Stimulated activated CD8-positive, alpha-beta memory T cell treated with anti-CD3 and anti-CD28 coated beads, Interleukin-4, amount 100 ng/mL, for 4 hours (primary cell): Measurements from ENCODE around the gene ASTN1.

Experiments
- DNase-seq, 2 donors: peaks; one replicate each; pipeline ENCODE4 v3.0.0-alpha.2; 2020; ENCODE audit warnings: low read depth in 2 of 2, low spot score in 1 of 2

Gene ASTN1

DNA sequence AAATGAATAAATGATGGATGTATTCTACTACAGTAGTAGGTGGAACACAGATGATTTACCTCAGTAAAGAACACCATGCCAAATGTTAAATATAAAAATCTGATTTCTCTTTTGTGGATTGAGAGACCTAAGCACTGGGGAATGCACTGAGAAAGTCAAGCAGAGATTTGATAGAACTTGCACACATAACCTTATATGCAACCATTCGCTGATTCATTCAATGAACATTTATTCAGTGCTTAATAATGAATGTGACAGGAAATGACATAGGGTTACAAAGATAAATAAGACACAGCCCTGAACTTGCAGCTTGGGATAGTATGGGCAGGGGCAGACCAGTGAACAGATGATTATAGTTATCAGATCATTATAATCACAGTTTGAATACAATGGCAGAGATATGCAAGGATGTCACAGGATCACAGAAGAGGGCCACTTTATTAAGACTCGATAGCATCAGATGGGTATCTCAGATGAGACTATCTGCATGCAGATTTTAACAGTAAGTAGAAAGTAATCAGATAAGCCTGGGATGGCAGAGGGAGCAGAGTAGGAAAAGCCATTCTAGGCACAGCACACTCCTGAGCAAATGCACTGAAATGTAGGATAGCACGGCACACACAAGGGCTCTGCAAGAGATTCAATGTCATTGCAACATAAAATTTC, 169.4 kb downstream of the ASTN1 start:
- no peak for DNase-seq

GRCh38 chr1:176993587-176993986, 170.9 kb downstream of the ASTN1 start:
- DNase-seq: no peak

DNA sequence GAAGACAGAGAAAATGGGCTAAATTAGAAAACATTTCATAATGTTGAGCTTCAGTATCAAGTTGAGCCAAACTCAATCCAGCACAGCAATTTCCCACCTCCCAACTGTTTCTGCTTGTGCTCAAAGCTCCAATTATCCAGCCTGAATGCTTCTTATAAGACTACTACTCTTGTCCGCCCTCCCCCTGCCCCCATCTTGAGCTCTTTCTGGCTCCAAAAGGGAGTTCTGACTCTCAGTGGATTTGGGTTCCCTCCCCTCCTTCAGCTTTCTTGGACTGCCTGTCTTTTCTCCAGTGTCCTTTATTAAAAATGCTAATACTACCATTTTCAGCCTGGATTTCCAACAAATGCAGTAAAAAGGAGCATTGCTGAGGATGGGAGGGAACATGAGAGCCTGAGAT, 174.8 kb downstream of the ASTN1 start:
- no peak for DNase-seq

DNA sequence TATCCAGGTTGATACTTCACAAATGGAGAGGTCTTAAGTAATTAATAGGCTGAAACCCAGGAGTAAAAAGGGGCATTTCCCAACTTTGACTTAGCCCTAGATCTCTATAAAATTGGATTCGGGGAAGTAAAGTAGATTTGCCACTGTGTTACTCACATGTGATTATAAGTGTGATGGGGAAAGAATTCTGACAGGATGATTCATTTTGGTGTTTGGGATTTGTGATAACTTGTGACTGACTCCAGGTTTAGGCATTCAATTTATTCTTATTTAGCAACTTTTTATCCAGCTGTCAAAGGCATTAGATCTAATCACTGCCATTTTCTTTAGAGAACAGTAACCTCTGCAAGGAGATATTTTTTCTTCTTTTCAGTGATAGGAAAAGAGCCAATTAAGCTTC, 175.5 kb downstream of the ASTN1 start:
- DNase-seq: no peak

DNA sequence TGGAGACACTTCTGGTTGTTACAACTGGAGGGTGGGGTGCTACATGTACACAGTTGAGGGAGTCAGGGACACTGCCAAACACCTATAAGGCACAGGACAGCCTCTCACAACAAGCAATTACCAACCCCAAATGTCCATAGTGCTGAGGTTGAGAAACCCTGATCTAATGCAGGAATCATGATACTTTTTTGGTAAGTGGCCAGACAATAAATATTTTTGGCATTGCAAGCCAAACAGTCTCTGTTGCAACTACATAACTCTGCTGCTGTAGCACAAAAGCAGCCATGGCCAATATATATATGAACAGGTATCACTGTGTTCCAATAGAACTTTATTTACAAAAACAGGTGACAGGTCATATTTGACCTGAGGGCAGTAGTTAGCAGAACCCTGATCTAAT, 177.5 kb downstream of the ASTN1 start:
- no peak for DNase-seq

DNA sequence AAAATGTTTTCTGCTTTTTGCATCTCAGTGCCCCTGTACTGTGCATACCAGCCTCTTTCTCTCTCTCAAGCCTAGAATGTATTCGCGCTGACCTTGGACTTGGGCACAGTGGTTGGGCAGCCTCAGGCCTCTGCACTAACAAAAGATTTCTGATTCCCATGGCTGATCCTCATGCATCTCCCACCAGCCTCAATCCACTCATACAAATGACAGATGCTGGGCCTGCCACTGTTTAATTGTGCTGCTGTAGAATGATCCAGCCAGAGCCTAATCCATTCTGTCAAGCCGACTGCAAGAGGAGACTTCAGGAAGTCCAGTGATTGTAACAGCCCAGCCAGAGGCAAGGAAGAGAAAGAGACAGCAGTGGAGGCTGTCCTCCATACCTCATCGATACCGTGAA, 180.8 kb downstream of the ASTN1 start:
- DNase-seq: no peak

DNA sequence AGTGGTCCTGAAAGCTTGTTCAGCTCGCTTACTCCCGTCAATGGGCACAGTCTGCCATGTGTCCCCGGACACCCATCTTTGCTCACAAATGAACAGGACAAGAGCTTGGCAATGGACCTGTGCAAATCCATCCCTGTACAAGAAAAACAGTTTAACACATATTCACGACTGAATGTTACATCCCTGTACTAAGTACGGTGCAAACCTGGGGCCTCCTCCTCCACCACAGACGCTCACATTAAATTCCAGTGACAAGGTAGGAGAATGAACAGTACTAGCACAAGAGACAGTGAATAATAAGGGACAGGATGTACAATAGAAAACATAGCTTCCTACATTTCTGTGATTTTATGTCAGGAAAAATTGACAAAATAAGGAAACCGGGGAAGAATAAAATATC, 187.7 kb downstream of the ASTN1 start:
- no peak for DNase-seq

- no peak for DNase-seq
Measured at GRCh38 chr1:176976225-176976624, 188.3 kb downstream of the ASTN1 start.

GRCh38 chr1:176964687-176965086, 199.8 kb downstream of the ASTN1 start:
- no peak for DNase-seq

DNA sequence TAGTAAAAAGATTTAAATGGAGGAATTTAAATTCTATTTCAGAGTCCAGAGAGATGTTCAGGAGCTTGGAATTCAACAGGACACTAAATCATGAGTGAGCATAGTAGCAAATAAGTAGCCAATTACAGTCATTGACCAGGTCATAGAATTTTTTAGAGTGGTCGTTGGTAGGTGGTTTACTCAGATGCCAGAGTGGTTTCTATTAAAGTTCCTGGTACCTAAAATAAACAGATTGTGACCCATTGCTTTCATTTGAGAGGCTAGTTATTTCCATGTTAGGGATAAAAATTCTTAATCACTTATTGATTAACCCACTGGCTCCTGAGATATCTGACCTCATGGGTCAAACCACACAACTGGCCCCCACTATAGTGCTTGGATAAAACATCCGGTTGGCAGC, 201.3 kb downstream of the ASTN1 start:
- DNase-seq: no peak

GRCh38 chr1:176961678-176962077, 202.8 kb downstream of the ASTN1 start:
- DNase-seq: no peak

- no peak for DNase-seq
Measured at GRCh38 chr1:176959191-176959820, 205.2 kb downstream of the ASTN1 start.

DNA sequence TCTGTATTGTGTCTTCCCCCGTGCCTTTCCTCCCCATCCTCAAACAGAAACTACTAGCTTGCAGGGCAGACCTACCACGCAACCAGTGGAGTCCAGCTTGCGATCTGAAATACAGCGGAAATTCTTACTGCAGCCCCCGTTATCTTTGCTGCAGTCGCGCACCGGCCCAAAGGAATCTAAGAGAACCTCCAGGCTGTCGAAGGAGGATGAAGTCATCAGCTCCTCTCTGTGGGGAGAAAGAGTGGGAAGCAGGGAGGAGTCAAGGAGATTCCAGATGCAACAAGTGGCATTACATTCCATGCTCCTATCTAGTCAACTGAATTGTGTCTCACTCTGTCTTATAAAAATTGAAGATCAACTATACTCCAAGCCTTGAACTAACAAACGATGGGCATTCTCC, 206.9 kb downstream of the ASTN1 start:
- DNase-seq: no peak

DNA sequence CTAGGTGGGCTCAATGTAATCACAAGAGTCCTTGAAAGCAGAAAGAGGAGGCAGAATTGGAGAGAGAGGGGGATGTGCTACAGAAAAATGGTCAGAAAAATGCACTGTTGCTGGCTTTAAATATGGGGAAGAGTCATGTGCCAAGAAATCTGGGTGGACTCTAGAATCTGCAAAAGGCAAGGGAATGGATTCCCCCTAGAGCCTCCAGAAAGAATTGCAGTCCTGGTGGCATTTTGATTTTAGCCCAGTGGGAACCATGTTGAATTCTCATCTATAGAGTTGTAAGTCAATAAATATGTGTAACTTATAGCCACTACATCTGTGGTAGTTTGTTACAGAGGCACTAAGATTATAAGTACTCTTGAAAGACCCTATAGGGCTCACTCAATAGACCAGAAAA, 210.3 kb downstream of the ASTN1 start:
- DNase-seq: no peak

- DNase-seq: no peak
Measured at GRCh38 chr1:176950736-176951324, 213.7 kb downstream of the ASTN1 start.

- no peak for DNase-seq
Measured at GRCh38 chr1:176949033-176949662, 215.4 kb downstream of the ASTN1 start.

DNA sequence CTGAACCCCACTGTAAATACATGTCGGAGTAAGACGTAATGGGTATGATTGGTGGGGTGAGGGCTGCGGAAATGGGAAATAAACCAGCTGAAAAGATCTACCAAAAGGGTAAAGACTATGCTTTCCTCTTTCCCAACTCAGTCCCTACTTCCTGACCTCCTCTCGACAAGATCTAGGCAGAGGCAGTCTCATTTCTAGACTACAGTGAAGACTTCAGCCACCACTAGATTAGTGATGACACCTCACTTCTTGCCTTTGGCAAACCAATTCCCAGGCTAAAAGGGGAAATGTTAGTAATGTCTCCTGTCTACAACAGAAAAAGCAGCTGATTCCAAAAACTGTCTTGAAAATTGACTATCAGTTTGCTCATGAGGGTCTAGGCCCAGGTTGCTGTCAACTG, 219.9 kb downstream of the ASTN1 start:
- no peak for DNase-seq

- no peak for DNase-seq
Measured at GRCh38 chr1:176943783-176944182, 220.7 kb downstream of the ASTN1 start.

GRCh38 chr1:176942346-176942745, 222.2 kb downstream of the ASTN1 start:
- DNase-seq: no peak

- no peak for DNase-seq
Measured at GRCh38 chr1:176939993-176940392, 224.5 kb downstream of the ASTN1 start.

DNA sequence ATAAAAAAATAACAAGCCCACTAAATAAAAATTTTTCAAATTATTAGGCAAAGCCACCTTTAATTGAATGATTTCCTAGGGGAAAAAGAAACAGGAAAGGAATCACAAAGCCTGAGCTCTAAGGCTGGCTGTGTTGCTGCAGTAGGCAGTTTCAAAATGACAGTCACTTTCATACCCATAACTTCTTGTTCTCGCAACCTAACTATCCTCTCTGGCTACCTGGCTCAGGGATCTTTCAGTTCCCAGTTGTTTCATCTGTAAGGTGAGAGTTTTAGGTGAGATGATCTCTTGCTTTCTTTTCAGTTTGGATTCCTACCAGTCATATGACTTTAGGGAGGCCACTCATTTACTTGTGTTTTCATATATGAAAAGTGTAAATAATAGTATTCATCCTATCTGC, 226.1 kb downstream of the ASTN1 start:
- no peak for DNase-seq

DNA sequence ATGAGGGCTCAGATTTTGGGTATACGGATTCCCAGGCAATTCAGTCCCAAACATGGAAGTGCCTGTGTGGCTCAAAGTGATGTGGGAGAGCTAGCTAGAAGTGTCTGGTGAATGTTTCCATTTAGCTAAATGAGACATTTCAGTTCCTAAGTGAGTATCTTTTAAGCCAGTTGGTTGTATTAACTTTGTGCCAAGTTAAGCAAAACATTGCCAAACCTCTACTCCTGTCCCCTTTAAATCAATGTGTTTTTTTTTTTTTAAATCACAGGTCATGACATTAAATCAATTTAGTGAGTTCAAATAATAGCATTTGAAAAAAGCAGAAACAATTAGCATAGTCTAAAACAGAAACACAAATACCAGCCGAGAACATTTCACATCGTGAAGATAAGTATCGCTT, 230.1 kb downstream of the ASTN1 start:
- DNase-seq: no peak
